GM12878 (cell line): ENCODE measurements around the gene BCAS3.

Experiments used
- CREM ChIP-seq: IDR thresholded peaks from 2 replicates; pipeline ENCODE4 v1.6.1; 2014; ENCODE audit warnings: antibody characterized with exemption, low read depth
- RB1 ChIP-seq: fragments of 450-650 bp; formaldehyde crosslinking; IDR thresholded peaks from 2 replicates; pipeline ENCODE4 v1.6.1; 2017; ENCODE audit warnings: mild to moderate bottlenecking, borderline replicate concordance

- no peak for TF ChIP-seq RB1
- no peak for TF ChIP-seq CREM
These were observed 286.5 kb downstream of the BCAS3 start for GRCh38 chr17:60964160-60964559.
